Cerebellar nuclear complex (tissue), 1 donor: Measurements from ENCODE around the gene ATF5.

ENCODE experiments used
- DNase-seq, 2 experiments: peaks; one replicate each; lab custom pipeline; 2025; lab: John Stamatoyannopoulos, UW

Gene ATF5

DNA sequence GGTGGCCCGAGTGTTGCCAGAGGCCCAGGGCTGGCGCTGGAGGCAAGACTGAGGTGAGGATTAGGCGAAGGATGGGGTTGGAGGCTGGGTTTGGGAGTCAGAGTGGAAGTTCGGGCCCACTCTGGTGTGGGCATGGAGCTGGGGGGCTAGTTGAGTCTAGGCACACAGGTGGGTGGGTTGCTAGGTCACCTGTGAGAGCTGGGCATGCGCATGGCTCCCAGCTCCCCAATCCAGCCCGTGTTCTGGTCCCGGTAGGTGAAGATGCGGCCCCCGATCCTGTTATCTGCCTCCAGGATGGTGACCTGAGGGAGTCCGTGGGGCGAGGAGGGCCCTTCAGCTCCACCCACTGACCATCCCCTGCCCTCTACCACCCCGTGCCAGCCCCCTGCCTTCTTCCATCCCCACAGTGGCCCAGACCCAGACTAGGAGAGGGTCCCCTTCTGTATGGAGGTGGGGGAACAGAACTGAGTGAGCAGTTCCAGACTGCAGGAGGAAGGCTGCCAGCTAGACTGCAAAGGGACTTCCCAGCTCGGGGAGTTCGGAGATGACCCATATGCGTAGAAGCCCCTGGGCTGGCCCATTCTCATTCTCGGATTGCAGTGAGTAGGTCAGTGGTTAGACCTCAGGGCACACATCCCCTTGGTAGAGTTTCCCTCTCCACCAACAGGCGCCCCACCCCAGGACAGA, 34.0 kb upstream of the ATF5 start:
- DNase-seq, result no peak

DNA sequence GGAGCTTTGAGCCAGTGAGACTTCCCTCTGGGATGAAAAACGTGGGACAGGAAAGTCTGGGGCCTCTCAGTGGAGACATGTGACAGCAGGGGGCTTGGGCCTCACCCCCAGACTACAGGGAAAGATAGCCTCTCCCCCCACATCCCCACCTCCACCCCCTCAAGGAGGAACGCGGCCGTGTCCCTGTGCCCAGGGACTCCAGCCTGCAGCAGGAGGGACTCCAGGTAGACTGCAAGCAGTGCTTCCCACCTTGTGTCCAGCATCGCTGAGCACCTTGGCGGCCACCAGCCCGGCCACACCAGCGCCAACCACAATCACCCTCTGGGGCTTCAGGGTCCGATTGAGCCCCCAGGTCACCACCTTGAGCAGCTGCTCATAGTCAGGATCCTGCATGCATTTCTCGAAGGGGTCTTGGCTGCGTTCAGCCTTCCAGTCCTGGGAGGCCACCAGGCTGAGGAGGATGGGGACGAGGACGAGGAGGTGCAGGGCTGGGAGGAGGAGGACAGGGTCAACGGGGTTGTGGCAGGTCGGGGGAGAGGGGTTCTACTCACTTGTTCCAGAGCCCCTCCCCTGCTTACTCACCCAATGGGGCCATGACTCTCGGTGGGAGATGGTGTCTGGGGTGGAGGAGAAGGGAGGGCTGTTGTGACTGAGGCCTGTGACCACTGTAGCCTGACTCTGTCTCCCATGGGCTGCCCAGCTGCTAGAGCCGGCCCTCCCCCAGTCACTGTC, 33.3 kb upstream of the ATF5 start:
- DNase-seq, result no peak

DNA sequence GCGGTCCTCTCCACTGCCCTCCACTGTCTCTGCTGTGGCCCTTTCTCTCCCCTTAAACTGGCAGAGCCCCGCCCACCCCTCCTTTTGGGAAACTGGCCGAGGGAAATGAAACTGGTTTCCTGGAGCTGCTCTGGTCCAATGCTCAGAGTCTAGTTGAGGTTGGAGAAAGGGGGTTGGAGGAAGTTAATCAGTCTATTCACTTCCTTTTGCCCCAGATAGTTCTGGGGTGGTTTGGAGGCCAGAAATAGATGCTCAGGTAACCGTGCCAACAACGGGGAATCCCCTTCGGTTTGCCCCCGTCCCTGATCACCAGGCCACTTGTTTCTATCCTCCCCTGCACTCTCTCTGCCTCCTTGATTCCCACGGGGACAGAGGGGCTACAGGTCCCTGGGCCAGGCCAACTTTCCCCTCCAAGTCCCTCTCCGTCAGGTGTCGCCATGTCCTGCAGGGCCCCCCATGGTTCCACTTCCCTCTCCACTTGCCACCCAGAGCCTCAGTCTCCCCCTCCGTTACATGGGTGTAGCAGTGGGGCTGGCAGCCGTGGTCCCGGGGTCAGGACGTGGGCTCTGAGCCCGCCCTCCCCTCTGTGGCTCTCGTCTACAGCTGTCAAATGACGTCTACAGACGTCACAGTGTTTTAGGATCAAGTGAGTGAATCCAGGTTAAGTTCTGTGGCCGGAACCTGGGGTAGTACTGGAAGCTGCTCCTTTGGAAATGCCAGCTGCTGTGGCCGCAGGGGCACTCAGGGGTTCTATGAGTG, 32.0 kb upstream of the ATF5 start, which contains the start of gene IL4I1:
Gene IL4I1, minus strand, starts transcription at position 25 of the 759 bp plus-strand sequence. CDS start 727 bp downstream, outside the sequence.
- DNase-seq, result no peak

DNA sequence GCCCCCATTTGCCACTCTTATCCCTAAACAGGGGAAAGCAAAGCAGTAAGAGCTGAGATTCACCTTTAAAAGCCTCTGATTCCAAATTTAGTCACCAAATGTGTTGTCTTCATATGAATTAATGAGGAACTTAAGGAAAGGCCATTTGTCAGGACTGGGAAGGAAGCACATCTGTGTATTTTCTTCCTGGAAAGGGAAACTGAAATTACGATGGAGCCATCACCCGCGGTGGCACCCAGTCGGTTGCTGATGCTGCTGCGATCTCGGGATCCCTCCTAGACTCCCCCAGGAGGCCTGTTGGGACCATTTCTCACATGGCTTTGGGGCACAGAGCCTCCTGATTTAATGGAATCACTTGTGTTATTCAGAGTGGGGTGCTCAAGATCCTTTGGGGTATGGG, 24.9 kb upstream of the ATF5 start:
- no peak for DNase-seq

DNA sequence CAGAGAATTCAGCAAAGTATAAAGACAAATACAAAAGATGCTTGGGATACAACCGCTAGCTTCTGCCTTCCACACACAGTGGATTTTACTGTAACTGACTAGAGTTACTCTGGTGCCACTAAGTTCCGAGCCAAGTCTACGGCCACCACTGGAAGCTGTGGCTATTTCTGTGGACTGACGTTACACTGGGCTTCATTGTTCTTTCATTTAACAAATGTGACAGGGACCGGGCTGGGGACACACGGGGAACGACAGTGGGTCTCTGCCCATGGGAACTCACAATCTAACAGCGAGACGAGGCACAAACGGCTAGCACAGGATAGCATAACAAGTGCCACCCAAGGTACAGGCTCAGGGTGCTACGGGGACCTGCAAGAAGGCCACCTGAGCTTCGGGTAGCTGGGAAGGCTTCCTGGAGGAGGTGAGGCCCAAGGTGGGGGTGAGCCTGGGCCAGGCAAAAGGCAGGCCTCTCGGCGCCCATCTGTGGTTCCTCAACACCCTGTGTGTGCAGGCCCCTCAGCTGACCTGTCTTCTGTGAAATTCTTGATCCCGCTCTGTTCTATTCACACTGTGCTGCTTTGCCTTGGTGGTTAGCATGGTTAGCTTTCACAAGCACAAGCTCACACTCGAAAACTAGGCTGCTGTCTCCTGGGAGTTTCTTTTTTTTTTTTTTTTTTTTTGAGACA, 22.0 kb upstream of the ATF5 start:
- DNase-seq, result no peak

DNA sequence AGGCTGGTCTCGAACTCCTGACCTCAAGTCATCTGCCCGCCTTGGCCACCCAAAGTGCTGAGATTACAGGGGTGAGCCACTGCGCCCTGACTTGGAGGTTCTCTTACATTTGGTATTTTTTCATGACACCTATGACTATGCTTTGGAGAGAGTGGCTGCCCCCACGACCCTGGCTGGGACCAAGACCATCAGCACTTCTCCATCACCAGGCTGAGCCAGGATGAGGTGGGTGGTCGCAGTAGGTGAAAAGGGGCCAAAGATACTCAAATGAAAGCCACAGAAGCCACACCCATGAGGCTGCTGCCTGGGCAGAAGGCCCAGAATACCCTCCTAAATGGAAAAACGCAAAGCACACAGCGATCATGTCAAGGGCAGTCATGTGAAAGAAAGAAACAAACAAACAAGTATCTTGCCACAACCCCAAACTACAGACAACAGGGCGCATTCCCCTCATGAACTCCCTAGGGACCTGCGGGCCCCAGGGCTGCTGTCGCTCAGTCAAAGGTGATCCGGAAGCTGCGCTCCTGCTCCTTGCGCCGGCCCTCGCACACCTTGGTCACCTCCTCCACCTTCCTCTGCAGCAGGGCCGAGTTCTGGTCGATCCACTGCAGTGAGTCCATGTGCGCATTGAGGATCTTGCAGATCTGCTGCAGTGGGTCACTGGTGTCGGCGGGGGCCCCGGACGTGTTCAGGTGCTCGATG, 21.1 kb upstream of the ATF5 start:
- no peak for DNase-seq

DNA sequence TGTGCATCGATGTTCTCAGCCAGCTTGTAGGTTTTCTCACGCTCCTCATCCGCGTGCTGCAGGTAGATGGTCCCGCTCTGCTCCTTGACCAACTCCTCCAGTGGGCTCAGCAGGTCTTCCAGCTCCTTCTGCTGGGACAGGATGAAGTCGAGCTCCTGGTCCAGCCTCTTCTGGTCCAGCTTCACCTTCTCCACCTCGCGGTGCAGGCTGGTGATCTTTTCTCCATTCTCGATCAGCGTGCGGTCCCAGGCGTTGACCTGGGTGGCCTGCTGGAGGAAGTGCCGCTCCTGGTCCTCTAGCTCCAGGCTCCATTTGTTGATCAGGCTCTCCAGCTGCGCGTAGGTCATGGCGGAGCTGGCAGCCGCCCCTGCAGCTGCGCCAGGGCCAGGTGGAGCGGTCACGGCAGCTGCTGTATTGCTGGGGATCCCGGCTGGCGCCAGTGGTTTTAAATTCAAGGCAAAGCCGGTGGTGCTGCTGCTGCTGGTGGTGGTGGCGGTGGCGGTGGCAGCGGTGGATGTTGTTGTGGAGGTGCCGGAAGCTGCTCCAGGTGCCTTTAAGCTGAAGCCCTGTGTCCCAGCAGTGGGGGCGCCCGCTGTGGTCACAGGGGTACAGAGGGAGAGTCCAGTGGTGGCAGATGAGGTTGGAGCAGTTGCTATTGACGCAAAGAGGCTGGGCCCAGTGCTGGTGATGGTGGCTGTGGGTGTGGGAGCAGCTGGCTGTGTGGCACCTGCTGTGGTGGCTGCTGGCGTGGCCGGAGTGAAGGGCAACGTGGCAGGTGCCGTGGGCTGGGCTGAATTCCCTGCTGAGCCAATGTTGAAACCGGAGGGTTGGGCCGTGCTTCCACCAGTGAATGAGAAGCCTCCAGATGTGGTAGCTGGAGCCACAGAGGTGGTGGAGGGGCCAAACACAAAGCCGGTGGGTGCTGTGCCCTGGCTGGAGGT, 20.3 kb upstream of the ATF5 start:
- DNase-seq, result no peak

DNA sequence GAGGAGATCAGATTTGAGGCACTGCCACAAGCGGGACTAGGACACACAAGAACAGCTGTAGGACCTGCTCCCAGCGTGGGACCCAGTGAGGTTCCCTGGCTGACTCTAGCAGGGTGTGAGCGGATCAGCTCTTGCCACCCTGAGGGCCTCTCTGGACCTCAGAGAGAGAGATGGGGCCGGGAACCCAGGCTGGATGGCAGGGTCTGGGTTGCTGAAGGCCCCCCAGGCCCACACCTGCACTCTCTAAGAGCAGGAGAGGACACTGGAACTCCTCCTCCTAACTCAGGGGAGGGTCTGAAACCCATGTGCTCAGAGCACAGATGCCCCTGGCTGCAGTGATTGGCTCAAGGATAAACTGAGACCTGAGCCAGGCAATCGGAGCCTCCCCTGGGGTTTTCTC, 18.8 kb upstream of the ATF5 start:
- no peak for DNase-seq

DNA sequence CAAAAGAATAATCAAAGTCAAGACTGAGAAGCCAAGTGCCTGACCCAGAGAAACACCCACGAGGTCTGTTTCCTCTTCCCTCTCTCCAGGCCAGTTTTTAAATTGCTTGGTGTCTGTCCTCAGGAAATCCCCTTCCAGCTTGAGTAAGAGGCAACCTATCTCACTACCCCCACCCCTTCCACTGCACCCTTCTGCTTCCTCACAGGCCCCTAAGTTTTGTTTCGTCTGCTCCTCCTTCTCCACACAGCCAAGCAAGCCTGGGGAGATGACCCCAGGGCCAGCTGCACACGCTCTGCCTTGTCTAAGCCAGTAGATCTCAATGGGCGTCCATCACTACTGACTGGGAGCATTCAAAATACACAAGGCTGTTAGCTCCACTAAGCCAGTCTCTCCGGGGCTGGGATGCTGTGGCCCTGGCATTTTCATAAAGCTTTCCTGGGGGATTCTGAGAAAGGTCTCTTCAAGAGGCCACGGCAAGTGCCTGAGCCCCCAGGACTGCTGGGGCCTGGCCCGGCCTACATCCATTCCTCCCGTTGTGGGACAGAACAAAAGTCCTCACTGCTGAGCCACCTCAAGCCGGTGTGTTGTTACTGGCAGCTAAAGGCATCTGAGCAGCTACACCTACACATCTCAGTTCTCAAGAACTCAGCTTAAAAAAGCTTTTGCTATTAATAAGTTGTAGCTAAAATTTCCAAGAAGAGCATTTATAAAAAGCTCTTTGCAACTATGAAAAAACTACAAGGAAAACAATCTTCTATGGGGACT, 17.4 kb upstream of the ATF5 start:
- no peak for DNase-seq

DNA sequence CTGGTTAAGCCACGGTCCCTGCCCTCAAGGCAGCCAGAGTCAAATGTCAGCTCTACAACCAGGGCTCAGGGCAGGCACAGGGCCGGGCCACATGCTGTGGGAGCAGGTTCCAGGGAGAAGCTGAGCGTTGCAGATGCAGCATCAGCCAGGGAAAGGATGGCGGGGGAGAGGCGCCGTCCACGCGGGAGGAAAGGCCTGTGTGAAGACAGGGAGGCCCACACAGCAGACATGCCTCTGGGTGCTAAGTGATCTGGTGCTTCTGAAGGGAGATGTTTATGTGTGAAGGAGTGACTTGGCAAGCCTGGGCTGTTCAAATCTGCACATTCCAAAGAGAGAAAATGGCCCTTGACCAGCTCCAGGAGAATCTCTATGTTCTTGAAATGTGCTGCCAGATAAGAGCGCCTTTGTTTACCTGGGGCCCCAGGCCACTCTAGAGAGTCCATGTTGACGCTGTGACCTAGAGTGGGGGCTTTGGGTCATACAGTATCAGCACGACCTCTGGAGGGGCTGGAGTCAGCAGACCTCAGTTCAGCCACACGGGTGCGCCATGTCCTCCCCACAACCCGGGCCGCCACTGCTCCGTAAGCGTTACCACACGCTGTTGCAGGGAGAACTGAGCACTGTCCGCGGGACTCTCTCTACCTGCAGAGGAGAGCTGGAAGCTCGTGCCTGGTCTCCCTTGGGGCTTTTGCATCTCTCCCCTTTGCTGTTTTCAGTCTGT, 15.9 kb upstream of the ATF5 start:
- no peak for DNase-seq

DNA sequence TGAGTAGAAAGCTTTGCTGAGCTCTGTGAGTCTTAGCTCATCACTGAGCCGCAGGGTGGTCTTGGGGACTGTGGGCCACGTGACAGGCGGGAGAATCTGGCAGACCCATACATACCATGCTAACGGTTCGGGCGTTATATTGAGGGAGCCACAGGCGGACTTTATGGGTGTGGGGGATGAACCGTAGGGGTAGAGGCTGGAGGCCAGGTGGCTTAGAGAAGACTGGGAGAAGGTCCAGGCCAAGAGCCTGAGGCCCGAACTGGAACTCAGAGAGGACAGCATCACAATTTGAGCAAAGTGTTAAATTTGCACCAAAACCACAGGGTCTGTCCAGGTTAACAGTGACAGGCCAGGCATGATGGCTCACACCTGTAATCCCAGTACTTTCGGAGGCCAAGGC, 15.3 kb upstream of the ATF5 start:
- no peak for DNase-seq

DNA sequence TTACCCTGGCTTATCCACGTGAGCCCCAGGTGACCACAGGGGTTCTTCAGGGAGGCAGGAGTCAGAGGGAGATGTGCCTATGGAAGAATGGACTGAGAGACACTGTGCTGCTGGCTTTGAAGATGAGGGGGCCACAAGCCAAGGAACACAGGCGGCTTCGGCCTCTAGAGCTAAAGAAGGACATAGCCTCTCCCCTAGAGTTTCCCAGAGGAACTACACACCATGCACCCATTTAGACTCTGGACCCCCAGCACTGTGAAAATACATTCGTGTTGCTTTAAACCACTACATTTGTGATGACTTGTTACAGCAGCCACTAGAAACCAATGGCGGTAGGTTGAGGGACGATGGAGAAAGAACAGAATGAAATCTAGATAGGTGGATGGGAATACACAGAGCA, 13.7 kb upstream of the ATF5 start:
- DNase-seq, result no peak

DNA sequence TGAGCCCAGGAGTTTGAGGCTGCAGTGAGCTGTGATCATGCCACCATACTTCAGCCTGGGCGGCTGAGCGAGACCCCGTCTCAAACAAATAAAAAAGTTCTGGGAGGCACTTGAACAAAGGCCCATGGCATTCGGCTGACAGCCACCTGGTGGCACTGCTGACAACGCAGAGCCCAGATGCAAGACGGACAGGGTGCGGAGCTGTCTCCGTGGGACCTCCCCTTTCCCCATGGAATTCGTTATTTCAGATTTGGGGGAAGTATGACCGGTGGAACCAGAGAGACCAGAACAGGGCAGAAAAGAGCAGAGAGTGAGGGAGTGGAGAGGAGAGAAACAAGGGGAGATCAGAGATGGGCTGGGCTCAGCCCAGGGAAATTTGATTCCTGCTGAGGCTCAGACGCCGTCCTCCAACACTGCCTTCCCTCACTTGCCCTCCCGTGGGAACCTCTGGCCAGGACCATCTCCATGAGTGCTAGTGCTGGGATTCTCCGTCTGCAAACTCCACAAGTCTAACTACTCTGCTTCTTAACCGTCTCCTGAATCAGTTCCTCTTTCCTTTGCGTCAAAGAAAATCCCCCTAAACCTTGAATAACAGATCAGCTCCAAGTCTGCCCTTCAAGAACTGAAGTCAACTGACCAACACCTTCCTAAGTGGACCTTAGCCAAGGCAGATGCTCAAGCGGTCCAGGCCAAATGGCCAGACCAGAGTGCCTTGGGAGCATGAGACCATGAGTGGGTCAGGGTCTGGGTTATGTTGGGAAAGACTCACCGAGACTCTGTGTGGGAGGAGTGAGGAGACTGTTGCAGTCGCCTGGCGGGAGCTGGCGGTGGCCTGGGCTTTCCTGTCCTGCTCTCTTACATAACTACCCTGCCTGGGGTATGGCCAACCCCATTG, 11.9 kb upstream of the ATF5 start:
- no peak for DNase-seq

DNA sequence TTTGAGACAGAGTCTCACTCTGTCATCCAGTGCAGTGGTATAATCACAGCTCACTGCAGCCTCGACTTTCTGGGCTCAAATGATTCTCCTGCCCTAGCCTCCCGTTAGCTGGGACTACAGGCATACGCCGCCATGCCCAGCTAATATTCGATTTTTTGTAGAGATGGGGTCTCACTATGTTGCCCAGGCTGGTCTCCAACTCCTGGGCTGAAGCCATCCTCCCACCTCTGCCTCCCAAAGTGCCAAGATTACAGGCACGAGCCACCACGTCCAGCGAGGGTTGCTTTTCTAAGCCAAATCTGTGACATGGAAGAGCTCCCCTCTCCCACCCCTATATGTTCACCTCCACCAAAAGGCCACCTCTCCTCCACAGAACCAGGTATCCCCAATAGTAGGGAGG, 10.9 kb upstream of the ATF5 start:
- no peak for DNase-seq

DNA sequence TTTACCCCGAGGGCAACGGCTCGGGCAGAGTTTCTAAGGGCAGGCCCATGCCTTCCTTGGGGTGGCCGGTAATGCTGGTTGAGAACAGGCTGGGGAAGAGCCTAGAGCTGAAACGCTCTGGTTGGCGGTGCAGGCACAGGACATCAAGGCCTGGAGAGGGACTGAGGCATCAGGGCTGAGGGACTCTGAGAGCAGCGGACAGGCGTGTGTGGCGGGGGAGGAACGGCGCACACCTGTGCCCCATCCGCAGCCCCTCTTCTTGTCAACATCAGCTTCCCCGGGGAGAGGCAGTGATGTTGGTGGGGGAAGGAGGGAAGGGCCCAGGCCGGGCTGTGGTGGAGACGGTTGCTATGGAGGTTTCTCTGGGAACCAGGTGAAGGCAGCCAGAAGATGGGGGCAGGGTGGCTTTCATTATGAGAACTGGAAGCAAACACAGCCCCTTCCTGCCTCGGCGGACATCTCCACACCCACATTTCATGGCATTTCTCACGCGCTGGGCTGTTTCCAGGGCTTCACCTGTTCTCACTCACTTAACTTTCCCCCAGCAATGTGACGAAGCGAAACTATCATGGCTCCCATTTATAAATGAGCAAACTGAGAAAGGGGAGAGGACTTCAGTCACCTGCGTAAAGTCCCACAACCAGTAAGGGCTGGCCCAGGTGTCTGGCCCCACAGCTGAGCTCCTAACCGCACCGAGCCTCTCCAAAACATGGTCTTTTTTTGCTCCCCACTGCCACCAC, 8.2 kb upstream of the ATF5 start:
- DNase-seq, result no peak

DNA sequence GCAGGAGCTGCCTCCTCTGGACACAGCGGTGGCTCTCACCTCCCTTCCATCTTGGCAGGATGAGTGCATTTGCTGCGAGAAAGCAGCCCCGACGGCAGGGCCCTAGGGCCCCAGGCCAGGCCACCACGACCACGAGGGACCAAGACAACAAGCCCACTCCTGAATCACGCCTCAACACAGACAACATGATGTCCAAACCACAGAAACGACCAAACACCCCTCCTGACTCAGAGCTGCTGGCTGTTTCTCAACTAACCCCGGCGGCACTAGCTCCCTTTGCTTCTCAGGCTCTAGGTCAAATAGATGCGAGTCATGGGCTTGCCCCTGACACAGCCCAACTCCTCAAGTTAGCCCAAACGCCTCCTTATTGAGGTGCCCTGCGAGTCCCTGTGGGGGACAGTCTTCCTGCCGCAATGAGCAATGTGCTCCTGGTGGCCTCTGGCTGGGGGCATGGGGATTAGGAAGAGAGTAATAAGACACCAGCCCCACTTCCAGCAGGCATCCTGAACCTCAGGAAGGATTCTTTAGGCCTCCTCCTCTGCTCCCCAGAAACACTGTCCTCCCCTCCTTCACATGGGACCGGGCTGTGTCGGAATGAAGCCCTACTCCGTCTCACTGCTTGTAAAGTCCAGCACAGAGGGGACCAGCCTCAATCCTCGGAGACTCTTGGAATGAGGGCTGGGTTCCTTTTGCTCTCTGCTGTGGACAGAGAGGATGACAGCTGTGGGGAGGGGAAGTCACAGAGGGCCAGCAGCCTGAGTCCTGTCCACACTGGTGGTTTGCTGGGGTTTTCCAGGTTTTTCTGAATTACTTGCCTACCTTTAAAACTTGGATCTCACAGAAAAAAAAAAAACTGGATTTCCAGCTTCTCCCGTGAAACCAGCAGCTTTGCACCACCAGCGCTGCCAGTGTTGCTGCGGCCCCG, 6.9 kb upstream of the ATF5 start:
- DNase-seq, result no peak
